Breast epithelium (tissue), 3 donors: ENCODE data around the gene CYTH4.

Experiments
- POLR2A ChIP-seq: fragments of 450-650 bp; IDR thresholded peaks from one replicate; pipeline ENCODE4 v1.6.1; 2016; ENCODE audit warnings: antibody characterized with exemption, mild to moderate bottlenecking, moderate library complexity
- TF ChIP-seq, protein P1 (sequence below), 3 donors: fragments of 450-650 bp; IDR thresholded peaks; one replicate each; pipeline ENCODE4 v1.5.1; 2016 to 2017; ENCODE audit warnings: antibody characterized with exemption in 3 of 3, mild to moderate bottlenecking in 3 of 3, moderate library complexity in 3 of 3

DNA sequence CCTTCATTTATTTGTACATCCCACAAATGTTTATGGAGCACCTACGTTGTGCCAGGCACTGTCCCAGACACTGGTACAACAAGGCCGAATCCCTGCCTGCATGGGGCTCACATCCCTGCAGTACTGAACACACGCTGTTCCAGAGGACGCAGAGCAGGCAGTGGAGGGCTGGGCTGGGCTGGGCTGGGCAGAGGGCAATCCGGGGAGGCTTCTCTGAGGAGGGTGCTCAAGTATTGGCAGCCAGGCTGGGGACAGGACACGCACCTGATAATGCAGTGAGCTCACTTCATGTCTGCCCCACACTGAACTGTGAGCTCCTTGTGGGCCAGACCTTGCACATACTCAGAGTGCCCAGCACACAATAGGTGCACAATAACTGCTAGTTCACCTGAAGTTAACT lies 34.1 kb downstream of the CYTH4 start:
- TF ChIP-seq, protein P1, sequence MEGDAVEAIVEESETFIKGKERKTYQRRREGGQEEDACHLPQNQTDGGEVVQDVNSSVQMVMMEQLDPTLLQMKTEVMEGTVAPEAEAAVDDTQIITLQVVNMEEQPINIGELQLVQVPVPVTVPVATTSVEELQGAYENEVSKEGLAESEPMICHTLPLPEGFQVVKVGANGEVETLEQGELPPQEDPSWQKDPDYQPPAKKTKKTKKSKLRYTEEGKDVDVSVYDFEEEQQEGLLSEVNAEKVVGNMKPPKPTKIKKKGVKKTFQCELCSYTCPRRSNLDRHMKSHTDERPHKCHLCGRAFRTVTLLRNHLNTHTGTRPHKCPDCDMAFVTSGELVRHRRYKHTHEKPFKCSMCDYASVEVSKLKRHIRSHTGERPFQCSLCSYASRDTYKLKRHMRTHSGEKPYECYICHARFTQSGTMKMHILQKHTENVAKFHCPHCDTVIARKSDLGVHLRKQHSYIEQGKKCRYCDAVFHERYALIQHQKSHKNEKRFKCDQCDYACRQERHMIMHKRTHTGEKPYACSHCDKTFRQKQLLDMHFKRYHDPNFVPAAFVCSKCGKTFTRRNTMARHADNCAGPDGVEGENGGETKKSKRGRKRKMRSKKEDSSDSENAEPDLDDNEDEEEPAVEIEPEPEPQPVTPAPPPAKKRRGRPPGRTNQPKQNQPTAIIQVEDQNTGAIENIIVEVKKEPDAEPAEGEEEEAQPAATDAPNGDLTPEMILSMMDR (IDR thresholded peaks at IDR 0.05) = no peak
- no peak for TF ChIP-seq POLR2A
